GM19043 (cell line): ENCODE data around the gene ADGRA3.

Experiments
- ATAC-seq: cut with Tn5 transposase; IDR thresholded peaks from one replicate; pipeline ENCODE4 v1.9.1; 2021; ENCODE audit warnings: low read depth; ENCODE audit not compliant: unreplicated experiment

Gene ADGRA3, protein sequence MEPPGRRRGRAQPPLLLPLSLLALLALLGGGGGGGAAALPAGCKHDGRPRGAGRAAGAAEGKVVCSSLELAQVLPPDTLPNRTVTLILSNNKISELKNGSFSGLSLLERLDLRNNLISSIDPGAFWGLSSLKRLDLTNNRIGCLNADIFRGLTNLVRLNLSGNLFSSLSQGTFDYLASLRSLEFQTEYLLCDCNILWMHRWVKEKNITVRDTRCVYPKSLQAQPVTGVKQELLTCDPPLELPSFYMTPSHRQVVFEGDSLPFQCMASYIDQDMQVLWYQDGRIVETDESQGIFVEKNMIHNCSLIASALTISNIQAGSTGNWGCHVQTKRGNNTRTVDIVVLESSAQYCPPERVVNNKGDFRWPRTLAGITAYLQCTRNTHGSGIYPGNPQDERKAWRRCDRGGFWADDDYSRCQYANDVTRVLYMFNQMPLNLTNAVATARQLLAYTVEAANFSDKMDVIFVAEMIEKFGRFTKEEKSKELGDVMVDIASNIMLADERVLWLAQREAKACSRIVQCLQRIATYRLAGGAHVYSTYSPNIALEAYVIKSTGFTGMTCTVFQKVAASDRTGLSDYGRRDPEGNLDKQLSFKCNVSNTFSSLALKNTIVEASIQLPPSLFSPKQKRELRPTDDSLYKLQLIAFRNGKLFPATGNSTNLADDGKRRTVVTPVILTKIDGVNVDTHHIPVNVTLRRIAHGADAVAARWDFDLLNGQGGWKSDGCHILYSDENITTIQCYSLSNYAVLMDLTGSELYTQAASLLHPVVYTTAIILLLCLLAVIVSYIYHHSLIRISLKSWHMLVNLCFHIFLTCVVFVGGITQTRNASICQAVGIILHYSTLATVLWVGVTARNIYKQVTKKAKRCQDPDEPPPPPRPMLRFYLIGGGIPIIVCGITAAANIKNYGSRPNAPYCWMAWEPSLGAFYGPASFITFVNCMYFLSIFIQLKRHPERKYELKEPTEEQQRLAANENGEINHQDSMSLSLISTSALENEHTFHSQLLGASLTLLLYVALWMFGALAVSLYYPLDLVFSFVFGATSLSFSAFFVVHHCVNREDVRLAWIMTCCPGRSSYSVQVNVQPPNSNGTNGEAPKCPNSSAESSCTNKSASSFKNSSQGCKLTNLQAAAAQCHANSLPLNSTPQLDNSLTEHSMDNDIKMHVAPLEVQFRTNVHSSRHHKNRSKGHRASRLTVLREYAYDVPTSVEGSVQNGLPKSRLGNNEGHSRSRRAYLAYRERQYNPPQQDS (N-terminal part only)

DNA sequence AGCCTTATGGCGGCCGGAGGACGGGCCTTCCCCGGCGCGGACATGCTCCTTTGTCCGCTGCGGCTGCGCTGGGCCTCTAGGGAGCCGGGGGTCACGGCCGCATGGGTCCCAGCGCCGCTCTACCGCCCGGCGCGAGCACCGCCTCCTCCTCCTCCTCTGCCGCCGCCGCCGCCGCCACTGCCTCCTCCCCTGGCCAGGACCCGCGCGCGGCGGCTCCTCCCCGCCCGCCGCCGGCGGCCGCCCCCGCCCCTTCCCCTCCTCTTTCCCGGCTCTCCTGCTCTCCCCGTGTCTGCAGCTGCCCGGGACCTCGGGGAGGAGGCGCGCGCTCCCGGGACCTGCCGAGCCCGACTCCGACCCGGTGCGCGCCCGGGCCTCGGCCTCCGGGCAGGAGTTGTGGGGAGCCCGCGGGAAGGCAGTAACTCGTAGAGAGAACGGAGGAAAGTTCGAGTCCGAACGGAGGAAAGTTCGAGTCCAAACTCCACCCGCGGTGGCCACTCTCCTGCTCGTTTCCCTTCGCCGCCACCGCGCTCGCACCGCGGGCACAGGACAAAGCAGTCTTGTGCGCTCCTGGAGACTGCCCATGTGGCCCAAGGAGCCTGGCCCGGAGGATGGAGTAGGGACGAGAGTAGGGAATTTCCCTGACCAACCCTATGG is at the start of gene ADGRA3:
Gene ADGRA3, minus strand, starts transcription at position 179 of the 654 bp plus-strand sequence. CDS start 282 bp downstream, outside the sequence.
- peak; percentile 36 for ATAC-seq

DNA sequence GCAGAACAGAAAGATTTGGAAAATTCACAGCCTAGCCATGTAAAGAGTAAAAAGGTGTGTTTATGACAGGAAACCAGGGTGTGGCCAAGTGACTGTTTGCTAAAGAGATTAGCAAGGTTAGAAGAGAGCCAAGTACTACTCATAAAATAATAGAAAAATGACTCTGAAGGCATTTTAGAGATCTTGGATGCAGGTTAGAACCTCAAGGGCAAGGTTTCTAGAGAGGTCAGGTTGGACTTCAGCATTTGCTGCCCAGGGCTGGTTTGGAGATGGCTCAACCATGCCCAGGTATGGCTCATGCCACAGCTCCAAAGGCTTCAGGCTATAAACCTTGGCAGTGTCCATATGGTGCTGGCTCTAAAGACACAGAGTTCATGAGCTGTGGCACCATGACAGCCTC is 40.6 kb upstream of the ADGRA3 start:
- no peak for ATAC-seq

DNA sequence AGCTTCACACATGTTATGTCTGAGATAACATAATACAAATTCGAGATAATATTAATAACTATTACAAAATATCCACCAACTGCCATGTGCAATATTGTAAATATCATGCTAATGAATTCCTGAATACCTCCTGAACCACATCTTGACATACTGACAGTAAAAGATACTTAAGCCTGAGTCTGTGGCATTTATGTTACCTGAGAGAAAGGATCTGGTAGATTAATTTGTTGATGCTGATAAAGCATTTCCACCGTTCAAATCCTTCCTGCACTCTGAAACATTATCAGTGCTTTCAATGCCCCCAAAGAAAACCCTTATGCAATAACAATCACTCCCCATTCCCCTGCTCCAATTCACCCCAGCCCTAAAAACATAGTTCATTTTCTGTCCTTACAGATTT is 38.8 kb upstream of the ADGRA3 start:
- no peak for ATAC-seq

DNA sequence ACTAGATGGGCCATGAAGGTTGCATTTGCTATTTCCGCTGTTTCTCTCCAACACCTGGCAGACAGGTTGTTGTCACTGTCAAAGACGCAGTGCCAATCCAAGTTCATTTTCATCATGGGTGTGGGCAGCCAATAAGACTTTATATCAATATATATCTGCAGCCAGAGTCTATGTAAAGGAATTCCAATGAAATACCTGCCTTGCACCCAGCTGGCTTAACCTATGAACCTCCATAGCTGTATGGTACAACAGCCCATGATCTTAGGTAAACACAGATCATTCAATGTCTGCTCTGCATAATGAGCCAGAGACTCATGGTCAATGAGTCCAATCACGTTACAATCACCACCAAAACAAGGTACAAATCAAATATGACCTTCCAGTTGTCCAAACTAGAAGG is 37.7 kb upstream of the ADGRA3 start:
- ATAC-seq: no peak

DNA sequence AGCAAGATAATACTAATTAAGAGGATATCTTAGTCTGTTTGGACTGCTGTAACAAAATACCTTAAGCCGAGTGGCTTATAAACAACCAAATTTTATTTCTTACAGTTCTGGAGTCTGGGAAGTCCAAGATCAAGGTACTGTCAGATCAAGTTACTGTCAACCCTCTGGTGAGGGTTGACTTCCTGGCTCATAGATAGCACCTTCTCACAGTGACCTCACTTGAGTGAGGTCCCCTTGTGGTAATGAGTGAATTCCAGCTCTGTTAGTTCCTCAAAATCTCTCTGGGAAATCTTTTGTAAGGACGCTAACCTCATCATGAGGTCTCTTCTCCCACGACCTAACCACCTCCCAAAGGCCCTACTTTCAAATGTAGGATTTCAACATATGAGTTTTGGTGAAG is 36.9 kb upstream of the ADGRA3 start:
- ATAC-seq: no peak

DNA sequence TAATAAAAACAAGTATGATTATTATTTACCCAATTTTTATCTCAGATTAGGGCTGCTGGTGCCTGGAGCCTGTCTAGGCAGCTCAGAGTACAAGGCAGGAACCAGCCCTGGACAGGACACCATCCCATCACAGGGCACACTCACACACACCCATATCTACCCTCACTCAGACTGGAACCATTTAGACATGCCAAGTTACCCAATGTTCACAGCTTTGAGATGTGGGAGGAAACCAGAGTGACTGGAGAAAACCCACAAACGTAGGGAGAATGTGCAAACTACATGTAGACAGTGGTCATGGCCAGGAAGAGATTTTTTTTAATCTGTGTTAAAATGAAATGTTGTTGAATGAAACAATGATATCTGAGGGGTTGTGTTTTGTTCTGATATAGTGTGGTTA is 35.7 kb upstream of the ADGRA3 start:
- no peak for ATAC-seq

DNA sequence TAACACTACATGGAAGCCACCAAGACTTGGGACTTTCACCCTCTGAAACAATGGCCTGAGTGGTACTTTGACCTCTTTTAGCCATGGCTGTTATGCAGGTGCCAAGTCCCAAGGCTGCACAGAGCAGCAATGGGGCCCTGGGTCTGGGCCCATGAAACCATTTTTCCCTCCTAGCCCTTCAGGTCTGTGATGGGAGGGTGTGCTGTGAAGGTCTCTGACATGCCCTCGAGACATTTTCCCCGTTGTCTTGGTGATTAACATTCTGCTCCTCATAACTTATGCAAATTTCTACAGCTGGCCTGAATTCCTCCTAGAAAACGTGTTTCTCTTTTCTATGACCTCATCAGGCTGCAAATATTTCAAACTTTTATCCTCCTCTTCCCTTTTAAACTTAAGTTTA is 30.4 kb upstream of the ADGRA3 start:
- ATAC-seq: no peak

DNA sequence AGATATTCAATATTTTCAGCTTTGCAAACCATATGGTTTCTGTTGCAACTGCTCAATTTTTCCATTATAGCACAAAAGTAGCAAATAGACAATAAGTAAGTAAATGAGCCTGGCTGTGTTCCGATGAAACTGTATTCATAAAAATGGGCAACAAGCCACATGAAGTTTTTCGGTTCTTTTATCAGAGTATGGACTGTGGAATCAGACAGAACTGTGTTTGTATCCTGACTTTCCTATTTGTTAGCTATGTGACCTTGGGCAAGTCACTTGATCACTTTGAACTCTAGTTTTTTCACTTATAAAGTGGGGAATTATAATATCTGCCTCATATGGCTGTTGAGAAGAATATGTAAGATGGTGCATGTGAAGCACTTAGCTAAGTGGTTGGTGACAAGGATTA is 23.4 kb upstream of the ADGRA3 start:
- ATAC-seq: no peak

DNA sequence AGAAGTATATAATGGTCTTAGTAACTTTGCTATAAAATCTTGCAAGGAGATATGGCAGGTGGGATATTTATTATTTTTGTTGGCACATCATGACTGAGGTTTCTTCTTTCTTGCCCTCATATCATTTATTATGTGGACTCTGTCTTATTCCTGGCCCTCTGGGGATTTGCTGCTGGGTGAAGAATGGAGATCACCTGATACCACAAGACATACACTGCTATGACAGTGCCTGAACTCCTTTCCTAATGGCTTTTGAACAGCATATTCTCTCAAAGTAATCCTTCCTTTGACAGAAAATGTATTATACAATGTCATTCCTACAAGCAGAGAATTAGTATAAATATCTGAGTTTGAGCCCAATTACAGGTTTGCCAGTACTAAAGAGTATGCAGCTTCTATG is 22.0 kb upstream of the ADGRA3 start:
- ATAC-seq: no peak

DNA sequence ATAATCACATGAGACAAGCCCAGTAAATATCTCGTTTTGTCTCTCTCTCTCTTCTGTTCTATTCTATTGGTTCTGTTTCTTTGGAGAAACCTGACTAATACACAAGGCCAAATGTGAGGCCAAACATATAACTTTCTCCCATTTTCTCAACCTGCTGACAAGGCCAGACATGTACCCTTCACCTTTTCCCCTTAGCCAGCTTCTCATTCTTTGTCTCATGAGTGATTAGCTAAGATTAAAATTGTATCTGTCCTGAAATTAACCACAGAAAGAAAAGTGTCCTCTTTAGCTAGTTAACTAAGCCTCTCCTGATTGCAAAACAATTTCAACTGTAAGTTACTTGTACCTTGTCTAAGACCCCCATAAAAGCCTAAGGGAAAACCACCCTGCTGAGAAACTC is 18.5 kb upstream of the ADGRA3 start:
- no peak for ATAC-seq

DNA sequence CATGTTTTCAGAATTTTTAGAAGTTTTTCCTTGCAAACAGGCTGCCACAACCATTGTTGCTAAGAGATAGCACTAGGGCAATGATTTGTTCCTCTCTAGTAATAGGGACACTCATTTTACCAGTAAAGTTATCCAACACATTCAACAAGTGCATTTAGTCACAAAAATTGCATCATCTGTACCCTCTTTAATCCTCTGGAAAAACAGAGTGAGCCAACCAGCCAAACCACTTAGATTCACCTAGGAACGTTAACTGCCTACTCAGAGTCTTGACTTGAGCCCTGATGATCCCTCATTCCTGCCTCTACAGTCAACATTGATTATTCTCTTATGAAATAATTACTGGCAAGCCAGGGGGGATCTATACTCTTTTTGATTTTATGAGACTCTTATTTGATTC is 17.0 kb upstream of the ADGRA3 start:
- no peak for ATAC-seq

DNA sequence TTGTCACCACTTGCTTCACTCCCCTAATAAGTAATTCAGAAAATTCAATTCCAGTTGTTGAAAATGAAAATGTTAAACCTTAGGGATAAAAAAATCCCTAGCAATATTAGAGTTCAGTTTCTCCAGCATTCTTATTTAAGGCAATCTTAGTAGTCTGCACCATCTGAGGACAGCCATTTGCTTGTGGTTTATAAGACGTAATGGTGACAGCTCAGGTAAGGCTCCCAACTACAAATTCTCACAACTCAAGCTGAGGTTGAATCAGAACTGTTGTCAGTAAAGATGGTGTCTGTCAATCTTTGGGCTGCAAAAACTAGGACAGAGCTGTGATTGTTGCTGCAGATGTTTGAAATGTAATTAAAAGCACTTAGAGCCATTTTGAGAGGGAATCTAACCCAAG is 16.3 kb upstream of the ADGRA3 start:
- no peak for ATAC-seq

DNA sequence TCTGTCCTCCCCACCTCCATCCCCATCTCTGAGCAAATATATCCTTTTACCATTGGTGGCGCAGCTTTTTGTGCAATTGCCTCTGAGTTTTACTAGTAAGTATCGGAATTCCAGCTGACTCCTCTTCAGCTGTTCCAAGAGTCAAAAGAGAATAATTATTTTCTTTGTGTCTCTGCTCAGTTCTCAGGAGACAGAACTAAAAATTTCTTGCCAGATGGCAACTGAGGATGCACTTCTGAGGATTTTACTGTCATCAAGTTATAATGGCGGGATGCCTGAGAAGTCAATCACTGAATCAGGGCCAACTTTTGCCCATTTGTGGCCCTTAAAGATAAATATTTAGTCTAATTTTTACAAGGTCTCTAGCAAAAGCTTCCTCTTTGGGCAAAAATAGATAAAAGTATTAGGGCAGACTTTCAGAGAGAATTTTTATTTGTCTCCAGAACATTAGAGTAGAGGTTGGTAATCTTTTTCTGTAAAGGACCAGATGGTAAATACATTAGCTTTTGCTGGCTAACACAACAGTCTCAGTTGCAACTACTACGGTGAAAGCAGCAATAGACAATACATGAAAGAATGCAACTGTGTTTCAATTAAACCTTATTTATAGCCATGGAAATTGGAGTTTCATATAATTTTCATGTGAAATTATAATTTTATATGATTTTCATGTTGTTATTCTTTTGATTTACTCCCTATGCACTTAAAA is 15.6 kb upstream of the ADGRA3 start:
- ATAC-seq: no peak

DNA sequence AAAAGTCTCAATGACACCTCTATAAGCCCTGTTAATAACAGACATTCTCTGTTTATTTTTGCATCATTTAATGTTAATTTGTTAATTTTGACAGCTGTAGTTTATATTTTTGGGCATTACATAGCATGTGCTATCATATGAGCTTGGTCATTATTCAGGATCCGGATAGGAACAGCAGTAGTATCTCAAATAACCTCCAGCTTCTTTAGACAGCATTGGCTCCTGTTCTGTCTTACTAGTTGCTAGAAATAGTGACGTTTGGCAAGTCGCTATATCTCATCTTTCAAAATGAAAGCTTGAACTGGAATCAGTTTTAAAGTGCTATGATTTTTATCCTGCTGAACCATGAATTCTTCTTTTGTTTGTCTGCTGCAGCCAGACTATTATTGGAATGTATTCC is 9.0 kb upstream of the ADGRA3 start:
- no peak for ATAC-seq

DNA sequence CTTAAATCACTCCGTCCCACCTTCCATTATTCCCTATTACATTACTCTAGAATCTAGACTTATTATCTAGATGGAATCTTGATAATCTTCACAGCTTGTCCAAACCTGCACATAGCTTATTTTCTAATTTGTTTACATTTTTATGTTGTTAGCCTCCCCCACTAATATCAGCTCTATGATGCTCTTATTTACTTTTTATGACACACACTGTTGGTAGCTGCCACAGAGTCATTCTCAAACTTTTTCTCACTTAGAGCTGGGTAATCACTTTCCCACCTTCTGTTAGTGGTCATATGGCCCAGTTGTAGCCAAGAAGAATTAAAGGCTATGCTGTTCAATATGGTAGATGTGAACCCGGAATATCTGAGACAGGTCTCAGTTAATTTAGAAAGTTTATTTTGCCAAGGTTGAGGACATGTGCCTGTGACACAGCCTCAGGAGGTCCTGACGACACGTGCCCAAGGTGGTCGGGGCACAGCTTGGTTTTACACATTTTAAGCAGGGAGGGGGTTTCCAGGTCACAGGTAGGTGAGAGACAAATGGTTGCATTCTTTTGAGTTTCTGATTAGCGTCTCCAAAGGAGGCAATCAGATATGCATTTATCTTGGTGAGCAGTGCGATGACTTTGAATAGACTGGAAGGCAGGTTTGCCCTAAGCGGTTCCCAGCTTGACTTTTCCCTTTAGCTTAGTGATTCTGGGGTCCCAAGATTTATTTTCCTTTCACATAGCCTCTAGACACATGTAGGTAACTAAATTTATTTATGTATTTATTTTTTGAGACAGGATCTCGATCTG is 7.0 kb upstream of the ADGRA3 start:
- no peak for ATAC-seq

DNA sequence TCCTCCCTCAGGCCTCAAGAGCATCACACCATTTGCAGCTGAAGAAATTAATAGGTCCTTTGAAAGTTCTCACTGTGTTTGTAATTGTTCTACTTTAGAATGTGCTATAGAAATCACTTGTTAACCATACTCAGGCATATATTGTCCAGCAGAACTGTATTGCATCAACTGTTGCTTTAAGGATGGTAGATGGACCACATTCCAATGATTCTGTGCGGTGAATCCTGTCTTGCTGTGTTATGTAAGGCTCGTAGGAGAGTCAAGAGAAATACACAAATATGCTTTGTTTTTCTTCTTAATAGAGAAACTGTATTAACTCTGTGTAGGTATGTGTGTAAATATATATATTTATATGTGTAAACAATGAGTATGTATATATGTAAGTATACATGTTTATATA is 6.3 kb upstream of the ADGRA3 start:
- ATAC-seq: no peak

DNA sequence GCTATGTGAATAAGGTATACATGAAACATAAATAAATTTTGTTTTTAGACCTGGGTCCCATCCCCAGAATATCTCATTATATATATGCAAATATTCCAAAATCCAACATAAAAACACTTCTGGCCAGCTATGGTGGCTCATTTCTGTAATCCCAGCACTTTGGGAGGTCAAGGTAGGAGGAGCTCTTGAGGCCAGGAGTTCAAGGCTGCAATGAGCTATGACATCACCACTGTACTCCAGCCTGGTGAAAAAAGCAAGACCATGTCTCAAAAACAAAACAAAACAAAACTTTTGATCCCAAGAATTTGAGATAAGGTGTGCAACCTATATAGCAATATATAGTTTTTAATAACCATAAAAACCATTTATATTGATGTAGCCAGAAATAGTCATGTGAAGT is 5.4 kb upstream of the ADGRA3 start:
- no peak for ATAC-seq

DNA sequence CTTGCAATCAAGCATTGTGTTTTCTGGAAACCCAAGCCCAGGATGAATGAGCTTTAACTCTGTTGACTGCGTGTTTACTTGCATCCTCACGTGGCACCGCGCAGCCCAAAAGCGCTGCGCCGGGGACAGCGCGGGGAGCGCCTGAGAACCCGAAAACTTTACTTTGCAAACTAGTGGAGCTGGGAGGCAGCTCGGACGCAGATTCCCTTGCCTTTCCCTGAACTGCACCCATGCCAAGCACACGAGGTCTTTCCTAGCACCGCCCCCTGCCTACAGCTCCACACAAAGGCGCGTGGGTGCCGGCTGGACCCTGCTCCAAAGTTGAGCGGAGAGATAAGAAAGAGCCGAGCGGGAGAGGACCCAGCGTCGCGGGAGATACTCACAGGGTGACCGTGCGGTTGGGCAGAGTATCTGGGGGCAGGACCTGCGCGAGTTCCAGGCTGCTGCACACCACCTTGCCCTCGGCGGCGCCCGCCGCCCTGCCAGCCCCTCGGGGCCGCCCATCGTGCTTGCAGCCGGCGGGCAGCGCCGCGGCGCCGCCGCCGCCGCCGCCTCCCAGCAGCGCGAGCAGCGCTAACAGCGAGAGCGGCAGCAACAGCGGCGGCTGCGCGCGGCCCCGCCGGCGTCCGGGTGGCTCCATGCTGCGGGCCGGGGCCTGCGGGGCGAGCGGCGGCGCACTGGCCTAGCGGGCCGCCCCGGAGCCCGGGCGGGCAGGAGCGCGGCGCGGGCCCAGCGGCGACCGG is 550 bp downstream of the ADGRA3 start:
- peak; percentile 59 for ATAC-seq
